Posterior cingulate gyrus (tissue), 11 donors: Measurements from ENCODE around the gene HPS1.

Experiments used
- DNase-seq, 10 donors: peaks; one replicate each; pipeline versions ENCODE4 v3.0.0 to v3.0.0-alpha.2; 2020 to 2021; ENCODE audit warnings: mixed read lengths in 3 of 10
- intact Hi-C: fragments of 100-400 bp; cut with DNase I; formaldehyde crosslinking; loops from one replicate; pipeline ENCODE4 v1.15.1; 2023

HPS1 gene

GRCh38 chr10:98416606-98417388 is 29.9 kb downstream of the HPS1 start:
- DNase-seq: no peak
- intact Hi-C loops: no loop called here

DNA sequence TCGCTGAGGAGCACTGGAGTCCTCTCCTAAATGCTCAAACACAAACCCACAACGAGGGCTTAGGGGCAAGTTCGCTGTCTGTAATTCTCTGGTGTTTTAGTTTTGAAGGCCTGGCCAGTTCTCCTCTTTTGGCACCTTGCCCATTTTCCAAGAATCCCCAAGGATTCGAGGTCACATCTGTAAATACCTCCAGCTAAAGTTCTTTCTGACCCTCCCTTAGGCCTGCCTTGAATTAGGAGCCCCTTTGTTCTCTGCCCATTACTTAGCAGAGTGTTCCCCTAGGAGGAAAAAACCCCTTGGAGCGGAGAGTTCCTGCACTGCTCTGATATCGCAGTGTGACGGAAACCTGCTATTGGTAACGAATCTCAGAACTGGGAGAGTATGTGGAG is 31.0 kb downstream of the HPS1 start:
- no peak for DNase-seq
- intact Hi-C loops: no loop called here

GRCh38 chr10:98414932-98415730 is 31.6 kb downstream of the HPS1 start, which contains the start of gene PYROXD2:
TSS of gene PYROXD2 (minus strand) at chr10:98415182. CDS start at chr10:98415135, 47 bp downstream.
- intact Hi-C loops: no loop called here

DNA sequence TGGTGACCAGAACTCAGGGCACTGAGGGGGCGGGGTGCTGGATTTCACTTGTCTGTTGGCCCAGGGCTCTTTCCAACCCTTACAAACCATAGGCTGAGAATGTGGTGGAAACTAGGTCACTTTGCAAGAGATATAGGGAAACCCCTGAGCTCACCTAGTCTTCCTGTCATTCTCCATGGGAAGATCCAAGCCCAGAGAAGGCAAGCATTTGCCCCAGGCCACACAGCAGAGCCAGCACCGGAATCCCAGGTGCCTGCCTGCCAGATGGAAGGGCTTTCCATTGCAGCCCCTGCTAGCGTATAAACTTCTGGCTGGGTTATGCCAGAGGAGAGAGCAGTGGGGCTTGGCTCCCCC is 32.2 kb downstream of the HPS1 start:
- DNase-seq: no peak
- intact Hi-C loops: no loop called here

More at GRCh38 chr10:98414932-98415730, 31.6 kb downstream of the HPS1 start, which contains the start of gene PYROXD2:
- peak; percentile 33 to 95 (median 72) for DNase-seq

- intact Hi-C loops: no loop called here
- no peak for DNase-seq
These were observed 35.0 kb downstream of the HPS1 start for GRCh38 chr10:98411768-98412167.

DNA sequence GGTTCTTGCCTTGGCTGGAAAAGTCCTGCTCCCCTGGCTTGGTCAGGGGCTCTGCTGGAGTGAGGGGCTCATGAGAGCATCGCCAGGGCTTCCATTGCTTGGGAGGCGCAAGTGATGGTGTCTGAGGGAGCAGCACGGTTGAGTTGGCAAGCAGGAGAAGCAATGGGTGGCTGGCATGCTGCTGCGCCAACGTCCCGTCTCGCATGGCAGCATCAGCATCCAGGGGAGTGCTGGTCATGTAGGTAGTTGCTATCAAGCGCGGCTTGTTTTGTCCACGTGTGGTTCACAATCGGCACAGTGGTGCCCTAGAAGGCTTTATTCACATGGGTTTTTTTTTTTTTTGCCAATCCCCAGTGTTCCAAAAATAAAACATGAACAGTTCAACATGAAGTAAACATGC is 35.6 kb downstream of the HPS1 start:
- intact Hi-C loops: no loop called here
- peak in 2 of 10 donors; percentile 59 to 80 for DNase-seq

DNA sequence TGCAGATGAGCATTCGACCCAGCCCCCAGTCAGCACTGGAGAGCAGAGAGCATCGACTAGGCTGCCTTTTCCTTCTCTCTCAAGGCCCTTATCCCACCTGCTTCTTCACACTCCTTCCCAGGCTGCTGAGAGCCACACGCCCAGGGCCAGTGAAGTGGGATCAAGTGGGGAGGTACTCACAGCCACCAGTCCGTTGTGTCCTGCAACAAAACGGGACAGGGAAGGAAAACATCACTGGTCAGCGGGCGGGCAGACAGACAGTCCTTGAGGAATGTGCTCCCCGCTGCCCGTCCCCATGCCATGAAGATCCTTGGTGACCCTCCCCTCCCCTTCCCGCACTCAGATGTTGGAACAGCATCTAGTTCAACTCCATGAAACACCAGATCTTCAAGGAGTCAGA is 36.0 kb downstream of the HPS1 start:
- intact Hi-C loops: no loop called here

DNA sequence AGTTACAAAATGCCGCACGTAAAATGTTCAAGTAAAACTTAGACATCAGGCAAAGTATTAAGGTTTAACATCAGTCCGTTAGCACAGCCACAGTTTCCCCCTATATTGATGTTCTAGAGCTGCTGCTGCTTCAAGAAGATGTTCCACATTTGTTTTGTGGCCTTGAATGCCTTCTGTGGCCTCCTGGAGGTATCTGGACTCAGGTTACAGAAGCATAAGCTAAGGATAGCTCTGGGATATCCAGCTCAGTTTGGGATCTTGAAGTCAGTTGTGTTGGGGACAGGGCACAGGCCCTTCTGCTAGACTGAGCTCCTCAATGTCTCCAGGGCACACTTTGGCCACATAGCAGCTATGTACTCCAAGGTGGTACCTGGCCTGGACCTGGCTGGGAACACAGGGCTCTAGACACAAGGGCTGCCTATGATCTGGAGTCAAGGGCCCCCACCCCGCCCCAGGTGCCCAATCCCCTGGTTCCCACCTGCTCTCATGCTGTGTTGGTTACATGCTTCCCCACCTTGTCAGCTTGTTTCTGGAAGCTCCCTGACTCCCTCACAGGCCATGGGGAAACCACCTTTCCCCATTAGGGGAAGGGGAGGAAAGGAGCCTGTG is 36.5 kb downstream of the HPS1 start:
- DNase-seq: no peak
- intact Hi-C loops: no loop called here

More for the DNA sequence above, 36.0 kb downstream of the HPS1 start:
- no peak for DNase-seq

DNA sequence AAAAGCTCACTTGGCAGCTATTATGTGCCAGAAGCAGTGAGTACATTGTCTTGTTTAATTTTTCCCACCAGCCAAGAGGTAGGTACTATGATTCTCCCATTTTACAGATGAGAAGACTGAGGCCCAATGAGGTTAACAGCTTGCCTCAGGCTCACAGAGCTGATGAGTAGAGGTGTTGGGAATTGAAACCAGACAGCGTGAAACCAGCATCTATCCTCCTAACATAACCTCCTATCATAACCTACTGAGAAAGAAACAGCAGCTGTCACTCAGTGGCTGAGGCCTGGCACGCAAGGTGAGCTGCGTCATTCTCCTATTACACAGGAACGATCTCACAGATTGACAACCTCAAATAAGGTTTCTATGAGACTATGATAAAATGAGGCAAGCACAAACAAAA is 37.9 kb downstream of the HPS1 start:
- DNase-seq: no peak
- intact Hi-C loops: no loop called here

DNA sequence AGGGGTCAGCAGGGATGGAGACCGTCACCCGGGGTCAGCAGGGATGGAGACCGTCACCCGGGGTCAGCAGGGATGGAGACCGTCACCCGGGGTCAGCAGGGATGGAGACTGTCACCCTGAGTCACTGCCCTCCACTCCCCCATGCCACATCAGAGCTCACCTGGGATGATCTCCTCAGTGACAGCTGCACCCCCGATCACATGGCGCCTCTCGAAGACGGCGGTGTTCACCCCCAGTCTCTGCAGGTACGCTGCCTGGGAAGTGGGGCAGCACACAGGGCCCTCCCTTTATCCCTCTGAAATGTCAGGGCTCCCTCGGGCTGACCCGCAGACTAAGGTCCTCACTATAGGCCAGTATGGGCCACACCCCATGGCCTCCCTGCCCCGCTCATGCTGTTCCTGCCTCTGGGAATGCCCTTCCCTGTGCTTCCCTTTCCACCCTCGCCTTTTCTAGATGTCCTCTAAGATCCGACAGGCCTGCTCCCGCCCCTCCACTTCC is 38.9 kb downstream of the HPS1 start:
- intact Hi-C loops: no loop called here
- peak in 1 of 10 donors; percentile 55 for DNase-seq

GRCh38 chr10:98407017-98407743 is 39.6 kb downstream of the HPS1 start:
- intact Hi-C loops: no loop called here
- DNase-seq: no peak

- DNase-seq: peak in 4 of 10 donors; percentile 30 to 90 (median 47)
- intact Hi-C loops: no loop called here
These were observed 41.3 kb downstream of the HPS1 start for GRCh38 chr10:98405422-98405821.

GRCh38 chr10:98404571-98405359 is 42.0 kb downstream of the HPS1 start:
- peak in 1 of 10 donors; percentile 5 for DNase-seq
- intact Hi-C loops: no loop called here

DNA sequence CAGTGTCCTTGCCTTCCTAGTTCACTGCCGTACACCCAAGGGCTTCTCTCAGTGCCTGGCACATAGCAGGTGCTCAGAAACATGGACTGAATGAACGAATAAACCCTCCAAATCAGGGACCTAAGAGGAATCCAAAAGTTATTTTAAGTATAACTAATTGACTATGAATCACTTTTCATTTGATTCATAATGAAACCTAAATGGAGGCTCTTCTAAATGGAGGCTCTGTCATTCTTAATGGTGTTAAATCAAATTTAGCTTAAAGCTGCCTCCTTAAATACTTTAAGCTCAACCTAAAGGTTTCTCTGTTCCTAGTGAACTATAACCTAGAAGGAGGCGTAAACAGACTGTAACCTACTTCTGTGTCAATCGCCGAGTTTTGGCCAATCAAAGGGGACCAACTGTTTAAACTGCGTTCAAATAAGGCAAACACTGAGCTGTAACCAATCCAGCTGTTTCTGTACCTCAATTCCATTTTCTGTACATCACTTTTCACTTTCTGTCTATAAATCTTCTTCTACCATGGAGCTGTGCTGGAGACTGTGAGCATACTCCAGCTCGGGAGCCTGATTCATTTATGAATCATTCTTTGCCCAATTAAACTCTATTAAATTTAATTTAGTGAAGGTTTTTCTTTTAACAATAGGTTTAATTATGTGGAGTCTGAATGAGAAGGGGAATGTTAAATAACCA is 42.8 kb downstream of the HPS1 start:
- intact Hi-C loops: no loop called here
- no peak for DNase-seq

- intact Hi-C loops: no loop called here
- DNase-seq: peak in 2 of 10 donors; percentile 71 to 74
These were observed 43.6 kb downstream of the HPS1 start for GRCh38 chr10:98402931-98403718.

- intact Hi-C loops: no loop called here
- peak in 2 of 10 donors; percentile 19 to 26 for DNase-seq
These were observed 44.3 kb downstream of the HPS1 start for GRCh38 chr10:98402478-98402877.

GRCh38 chr10:98400482-98400881 is 46.3 kb downstream of the HPS1 start:
- DNase-seq: peak in 1 of 10 donors; percentile 3
- intact Hi-C loops: no loop called here

GRCh38 chr10:98399784-98400183 is 47.0 kb downstream of the HPS1 start:
- intact Hi-C loops: no loop called here
- DNase-seq: peak in 2 of 10 donors; percentile 50 to 63
